ENCODE results near the gene ITGAL. TPM values are rescaled to one million over a fixed set of nuclear protein-coding genes. Genes with fewer than 3 reads are reported as not detected.

ITGAL gene
- total and polyA plus RNA-seq, 2 of the 8 experiments (the other 6 are each of a cell fraction or from before 2014, with no cell fraction given): not detected

DNA sequence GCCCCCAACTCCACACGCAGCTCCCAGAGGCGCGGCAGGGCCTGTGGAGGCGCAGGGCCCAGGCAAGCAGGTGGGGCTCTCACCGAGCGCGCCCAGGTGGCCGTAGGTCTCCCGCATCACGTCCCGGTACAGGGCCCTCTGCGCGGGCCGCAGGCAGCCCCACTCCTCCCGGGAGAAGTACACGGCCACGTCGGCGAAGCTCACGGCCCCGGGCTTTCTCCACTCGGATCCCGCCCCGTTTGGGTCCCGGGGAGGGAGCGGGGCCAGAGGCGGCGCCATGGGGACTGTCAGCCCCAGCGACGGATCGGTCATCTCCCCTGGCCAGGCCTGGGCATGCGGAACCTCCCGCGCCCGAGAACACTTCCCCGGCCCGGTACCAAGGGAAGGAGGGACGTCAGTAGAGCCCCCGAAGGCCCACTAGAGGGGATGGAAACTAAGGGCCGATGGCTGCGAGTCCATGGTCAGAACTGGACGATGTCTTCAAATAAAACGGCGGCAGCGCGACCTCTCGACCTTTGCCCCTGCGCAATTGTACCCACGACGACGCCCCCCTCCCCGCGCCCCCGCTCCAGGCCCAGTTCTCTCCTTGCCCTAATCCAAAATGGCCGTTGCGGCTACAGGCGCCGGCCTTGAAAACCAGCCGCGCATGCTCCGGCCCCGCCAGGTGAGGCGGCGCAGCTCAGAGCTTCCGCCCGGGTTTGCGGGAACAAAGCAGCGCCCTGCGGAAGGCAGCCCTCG is 62.0 kb downstream of the ITGAL start, which contains the start of gene ZNF747 (continued):
- peak; percentile 80 for TF ChIP-seq NRF1 (IDR thresholded peaks at IDR 0.05; ENCODE audit: low read depth, low read length)
- TF ChIP-seq YY1 (IDR thresholded peaks at IDR 0.05; ENCODE audit: low read depth, low read length): peak; percentile 100
- peak; percentile 32; the same call in 1 of the 2 replicates for TF ChIP-seq RBBP5 (IDR thresholded peaks at IDR 0.05; ENCODE audit: borderline replicate concordance, low read depth, low read length)
- peak in 1 of 2 experiments; percentile 81; a peak in 2 of 3 replicates for TF ChIP-seq POLR2A (IDR thresholded peaks at IDR 0.05; ENCODE audit: control extremely low read depth in 1 of 2, low read depth in 2 of 2, low read length in 2 of 2)
- TF ChIP-seq BCL11A (IDR thresholded peaks at IDR 0.05; ENCODE audit: low read depth in 2 of 2, low read length in 2 of 2): no peak
- TF ChIP-seq SIN3A (conservative IDR thresholded peaks at IDR 0.05 in 1 of 2, IDR thresholded peaks at IDR 0.05 in 1 of 2; ENCODE audit: low read depth in 1 of 2, low read length in 2 of 2): peak; percentile 73 to 89; a peak in 2 of 4 replicates
